Ascending aorta (tissue), 2 donors: ENCODE measurements around the gene FERMT2. TPM values are rescaled to one million over a fixed set of nuclear protein-coding genes. Genes with fewer than 3 reads are reported as not detected.

ENCODE experiments used
- DNase-seq, 2 donors: peaks; one replicate each; pipeline ENCODE4 v3.0.0-alpha.2; 2019; ENCODE audit warnings: low spot score in 2 of 2
- H3K27ac ChIP-seq, 2 donors: fragments of 200-600 bp; sonication (generic); one replicate each; pipeline ENCODE4 v1.5.1; 2016 to 2017; ENCODE audit warnings: mild to moderate bottlenecking in 1 of 2
- H3K27me3 ChIP-seq: fragments of 200-600 bp; sonication (generic); one replicate; pipeline ENCODE4 v1.5.1; 2017
- H3K36me3 ChIP-seq, 2 donors: fragments of 200-600 bp; sonication (generic); one replicate each; pipeline ENCODE4 v1.5.1; 2016
- H3K4me1 ChIP-seq, 2 donors: fragments of 200-600 bp; sonication (generic); one replicate each; pipeline ENCODE4 v1.5.1; 2016 to 2017; ENCODE audit warnings: mild to moderate bottlenecking in 1 of 2
- H3K4me3 ChIP-seq, 2 donors: fragments of 200-600 bp; sonication (generic); one replicate each; pipeline ENCODE4 v1.5.1; 2016 to 2017; ENCODE audit warnings: mild to moderate bottlenecking in 1 of 2
- H3K9me3 ChIP-seq, 2 donors: fragments of 200-600 bp; sonication (generic); one replicate each; pipeline ENCODE4 v1.5.1; 2016
- CTCF ChIP-seq, 3 experiments: fragments of 200-600 bp in 2 of 3; fragments of 450-650 bp in 1 of 3; sonication (generic) in 2 of 3; IDR thresholded peaks; one replicate each; pipeline ENCODE4 v1.5.1; 2016 to 2019; ENCODE audit warnings: antibody characterized with exemption in 3 of 3, mild to moderate bottlenecking in 1 of 3, moderate library complexity in 1 of 3
- intact Hi-C: fragments of 100-400 bp; cut with DNase I; formaldehyde crosslinking; loops from one replicate; pipeline ENCODE4 v1.15.1; 2023
- total RNA-seq: library from RNA; depleted of rRNA; stranded (reverse); fragments of >200 nt; gene quantifications from one replicate; pipeline ENCODE4 v1.1.0, GENCODE V29; 2016

FERMT2 gene
- total RNA-seq, 1 donor from 2014 or later, result 101 TPM

DNA sequence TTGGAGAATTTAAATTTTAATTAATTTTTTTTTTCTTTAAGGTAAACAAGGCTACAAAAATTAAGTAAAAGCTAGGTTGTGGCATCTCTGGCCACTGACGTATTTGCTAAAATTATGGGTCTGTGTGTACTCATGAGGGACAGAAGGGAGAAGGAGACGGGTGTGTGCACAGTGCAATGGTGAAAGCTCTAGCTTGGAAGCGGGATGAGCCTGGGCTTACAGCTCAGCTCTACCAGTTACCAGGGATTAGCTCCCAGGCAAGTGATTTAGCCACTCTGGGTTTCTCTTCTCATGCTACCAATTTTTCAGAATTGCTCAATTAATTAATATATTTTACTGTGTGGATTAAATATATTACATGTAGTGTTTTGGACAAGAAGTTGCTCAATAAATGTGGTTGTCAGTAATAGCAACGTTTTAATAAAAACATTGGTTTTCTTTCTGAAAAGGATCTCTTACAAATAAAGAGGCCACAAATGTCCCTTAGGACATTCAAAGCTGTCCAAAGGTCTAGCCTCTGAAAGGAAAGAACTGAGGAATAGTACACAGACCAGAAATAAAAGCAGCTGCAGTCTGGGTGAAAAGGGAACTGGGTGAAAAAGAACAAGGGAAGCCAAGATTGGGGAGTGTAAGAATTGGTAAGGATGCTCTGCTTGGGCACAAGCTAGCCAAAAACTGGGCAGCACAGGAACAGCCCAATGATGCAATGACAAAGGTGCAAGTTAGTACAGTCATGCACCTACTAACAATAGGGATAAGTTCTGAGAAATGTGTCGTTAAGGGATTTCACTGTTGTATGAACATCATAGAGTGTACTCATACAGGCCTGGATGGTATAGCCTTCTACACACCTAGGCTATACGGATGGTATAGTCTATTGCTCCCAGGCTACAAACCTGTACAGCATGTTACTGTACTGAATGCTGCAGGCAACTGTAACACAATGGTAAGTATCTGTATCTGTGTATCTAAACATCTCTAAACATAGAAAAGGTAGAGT, 61.7 kb downstream of the FERMT2 start:
- no peak for TF ChIP-seq CTCF (IDR thresholded peaks at IDR 0.05)
- intact Hi-C loops, result no loop called here
- Histone ChIP-seq H3K27me3 (no peaks in the 10 kb centered on the region), H3K4me3 (no peak overlapping the region), H3K36me3 (peaks cover 28 to 63% of the 10 kb centered on the region in 2 donors), H3K4me1 (peaks cover 0 to 10% of the 10 kb centered on the region in 2 donors), H3K27ac (no peak overlapping the region), H3K9me3 (no peaks in the 10 kb centered on the region)
- no peak for DNase-seq

DNA sequence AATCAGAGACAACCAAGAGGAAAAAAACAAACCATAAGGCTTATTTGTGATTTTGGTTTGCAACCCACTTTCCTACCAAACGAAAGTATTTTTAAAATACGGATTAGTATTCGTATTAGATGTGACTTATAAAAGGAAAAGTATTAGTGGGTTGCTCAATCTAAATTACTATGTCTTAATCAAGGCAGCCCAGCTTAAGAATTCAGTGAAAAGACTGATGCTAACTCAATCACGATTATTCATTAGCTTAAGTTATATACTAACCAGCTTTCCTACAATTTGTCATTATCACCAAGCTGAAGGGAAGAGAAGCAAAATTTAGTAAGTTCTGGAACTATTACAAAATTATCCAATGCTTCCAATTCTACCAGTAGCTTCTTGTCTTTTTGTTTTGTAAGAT, 62.7 kb downstream of the FERMT2 start:
- DNase-seq, result no peak
- TF ChIP-seq CTCF (IDR thresholded peaks at IDR 0.05), result no peak
- no peak overlapping the region for H3K27ac ChIP-seq
- H3K4me3 ChIP-seq, result no peak overlapping the region
- no peaks in the 10 kb centered on the region for H3K9me3 ChIP-seq
- H3K36me3 ChIP-seq, result peaks cover 28 to 73% of the 10 kb centered on the region in 2 donors
- H3K27me3 ChIP-seq, result no peaks in the 10 kb centered on the region
- intact Hi-C loops, result no loop called here
- peaks cover 0 to 9% of the 10 kb centered on the region in 2 donors for H3K4me1 ChIP-seq

GRCh38 chr14:52885230-52885629, 65.6 kb downstream of the FERMT2 start:
- H3K27me3 ChIP-seq, result no peaks in the 10 kb centered on the region
- H3K4me1 ChIP-seq, result peaks cover 0 to 25% of the 10 kb centered on the region in 2 donors
- no peak overlapping the region for H3K4me3 ChIP-seq
- H3K27ac ChIP-seq, result no peak overlapping the region
- intact Hi-C loops, result no loop called here
- TF ChIP-seq CTCF (IDR thresholded peaks at IDR 0.05), result no peak
- no peaks in the 10 kb centered on the region for H3K9me3 ChIP-seq
- DNase-seq, result no peak
- H3K36me3 ChIP-seq, result peaks cover 9 to 48% of the 10 kb centered on the region in 2 donors

DNA sequence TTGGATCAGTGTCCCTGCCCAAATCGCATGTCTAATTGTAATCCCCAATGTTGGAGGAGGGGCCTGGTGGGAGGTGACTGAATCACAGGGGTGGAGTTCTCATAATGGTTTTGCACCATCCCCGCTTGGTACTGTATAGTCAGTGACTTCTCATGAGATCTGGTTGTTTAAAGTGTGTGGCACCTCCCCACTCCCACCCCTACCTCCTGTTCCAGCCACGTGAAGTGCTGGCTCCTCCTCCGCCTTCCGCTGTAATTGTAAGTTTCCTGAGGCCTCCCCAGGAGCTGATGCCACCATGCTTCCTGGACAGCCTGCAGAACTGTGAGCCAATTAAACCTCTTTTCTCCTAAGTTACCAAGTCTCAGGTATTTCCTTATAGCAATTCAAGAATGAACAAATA, 67.2 kb downstream of the FERMT2 start:
- Histone ChIP-seq H3K27ac (no peak overlapping the region), H3K27me3 (no peaks in the 10 kb centered on the region), H3K36me3 (peaks cover 2 to 39% of the 10 kb centered on the region in 2 donors), H3K9me3 (no peaks in the 10 kb centered on the region), H3K4me3 (no peak overlapping the region), H3K4me1 (peaks cover 0 to 38% of the 10 kb centered on the region in 2 donors)
- DNase-seq, result no peak
- intact Hi-C loops, result loop anchor here (5.0 kb wide), 1 partner anchor 39 kb away; no protein-coding TSS in a partner anchor
- TF ChIP-seq CTCF (IDR thresholded peaks at IDR 0.05), result no peak

DNA sequence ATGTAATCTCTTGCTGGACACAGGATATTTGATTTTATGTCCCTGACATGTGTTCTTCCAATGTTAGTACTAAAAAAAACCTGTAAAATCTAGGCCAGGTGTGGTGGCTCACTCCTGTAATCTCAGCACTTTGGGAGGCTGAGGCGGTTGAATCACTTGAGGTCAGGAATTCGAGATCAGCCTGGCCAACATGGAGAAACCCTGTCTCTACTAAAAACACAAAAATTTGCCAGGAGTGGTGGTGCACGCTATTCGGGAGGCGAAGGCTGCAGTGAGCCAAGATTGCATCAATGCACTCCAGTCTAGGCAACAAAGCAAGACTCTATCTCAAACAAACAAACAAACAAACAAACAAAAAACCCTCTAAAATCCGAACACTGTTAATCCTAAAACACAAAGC, 68.0 kb downstream of the FERMT2 start:
- peaks cover 2 to 39% of the 10 kb centered on the region in 2 donors for H3K36me3 ChIP-seq
- no peak for TF ChIP-seq CTCF (IDR thresholded peaks at IDR 0.05)
- no peaks in the 10 kb centered on the region for H3K27me3 ChIP-seq
- H3K27ac ChIP-seq, result no peak overlapping the region
- intact Hi-C loops, result loop anchor here (5.0 kb wide), 1 partner anchor 39 kb away; no protein-coding TSS in a partner anchor
- DNase-seq, result no peak
- no peak overlapping the region for H3K4me3 ChIP-seq
- peaks cover 0 to 41% of the 10 kb centered on the region in 2 donors for H3K4me1 ChIP-seq
- no peaks in the 10 kb centered on the region for H3K9me3 ChIP-seq
